ENCODE measurements around the gene PDE8A.
"Not testable (repeated sequence)": the region's sequence is repeated elsewhere in the genome, so short reads cannot be mapped to it uniquely, and the experiment has no call there.

PDE8A gene

GRCh38 chr15:85149465-85150129, 167.9 kb downstream of the PDE8A start:
- DNase-seq, result no peak

- no peak for DNase-seq
These were observed 168.4 kb downstream of the PDE8A start for GRCh38 chr15:85150130-85150480.

GRCh38 chr15:85151145-85151544, 169.5 kb downstream of the PDE8A start:
- DNase-seq, result no peak

- DNase-seq, result no peak
These were observed 170.2 kb downstream of the PDE8A start for GRCh38 chr15:85151861-85152260.

- DNase-seq, result no peak
These were observed 172.4 kb downstream of the PDE8A start for GRCh38 chr15:85154061-85154460.

GRCh38 chr15:85155360-85155759, 173.7 kb downstream of the PDE8A start:
- no peak for DNase-seq

- no peak for DNase-seq
These were observed 174.2 kb downstream of the PDE8A start for GRCh38 chr15:85155857-85156256.

- no peak for DNase-seq
These were observed 175.7 kb downstream of the PDE8A start for GRCh38 chr15:85157344-85157743.

GRCh38 chr15:85162237-85162636, 180.6 kb downstream of the PDE8A start:
- DNase-seq, result no peak

GRCh38 chr15:85164841-85165466, 183.3 kb downstream of the PDE8A start:
- DNase-seq, result no peak

- DNase-seq, result no peak
These were observed 185.9 kb downstream of the PDE8A start for GRCh38 chr15:85167568-85167967.

GRCh38 chr15:85168642-85169173, 187.1 kb downstream of the PDE8A start:
- no peak for DNase-seq

- DNase-seq, result no peak
These were observed 190.1 kb downstream of the PDE8A start for GRCh38 chr15:85171736-85172135.

GRCh38 chr15:85172846-85173490, 191.3 kb downstream of the PDE8A start:
- no peak for DNase-seq

GRCh38 chr15:85173630-85174029, 192.0 kb downstream of the PDE8A start:
- DNase-seq, result not testable (repeated sequence)

- no peak for DNase-seq
These were observed 192.9 kb downstream of the PDE8A start for GRCh38 chr15:85174521-85174920.

GRCh38 chr15:85177042-85177515, 195.4 kb downstream of the PDE8A start:
- DNase-seq, result not testable (repeated sequence)

GRCh38 chr15:85178308-85178707, 196.7 kb downstream of the PDE8A start:
- no peak for DNase-seq

- no peak for DNase-seq
These were observed 198.0 kb downstream of the PDE8A start for GRCh38 chr15:85179700-85180099.

GRCh38 chr15:85185350-85185749, 203.7 kb downstream of the PDE8A start:
- not testable (repeated sequence) for DNase-seq

- not testable (repeated sequence) for DNase-seq
These were observed 206.5 kb downstream of the PDE8A start for GRCh38 chr15:85188171-85188577.

Data from stimulated activated naive CD4-positive, alpha-beta T cell treated with Interleukin-2 at 50 U/mL for 16 hours (primary cell).